HG03196 (cell line): ENCODE measurements around the gene WNT9A.
"Not testable (repeated sequence)": the region's sequence is repeated elsewhere in the genome, so short reads cannot be mapped to it uniquely, and the experiment has no call there.

Experiments
- ATAC-seq: cut with Tn5 transposase; IDR thresholded peaks from one replicate; pipeline ENCODE4 v1.9.1; 2021; ENCODE audit not compliant: unreplicated experiment

WNT9A gene, protein sequence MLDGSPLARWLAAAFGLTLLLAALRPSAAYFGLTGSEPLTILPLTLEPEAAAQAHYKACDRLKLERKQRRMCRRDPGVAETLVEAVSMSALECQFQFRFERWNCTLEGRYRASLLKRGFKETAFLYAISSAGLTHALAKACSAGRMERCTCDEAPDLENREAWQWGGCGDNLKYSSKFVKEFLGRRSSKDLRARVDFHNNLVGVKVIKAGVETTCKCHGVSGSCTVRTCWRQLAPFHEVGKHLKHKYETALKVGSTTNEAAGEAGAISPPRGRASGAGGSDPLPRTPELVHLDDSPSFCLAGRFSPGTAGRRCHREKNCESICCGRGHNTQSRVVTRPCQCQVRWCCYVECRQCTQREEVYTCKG

DNA sequence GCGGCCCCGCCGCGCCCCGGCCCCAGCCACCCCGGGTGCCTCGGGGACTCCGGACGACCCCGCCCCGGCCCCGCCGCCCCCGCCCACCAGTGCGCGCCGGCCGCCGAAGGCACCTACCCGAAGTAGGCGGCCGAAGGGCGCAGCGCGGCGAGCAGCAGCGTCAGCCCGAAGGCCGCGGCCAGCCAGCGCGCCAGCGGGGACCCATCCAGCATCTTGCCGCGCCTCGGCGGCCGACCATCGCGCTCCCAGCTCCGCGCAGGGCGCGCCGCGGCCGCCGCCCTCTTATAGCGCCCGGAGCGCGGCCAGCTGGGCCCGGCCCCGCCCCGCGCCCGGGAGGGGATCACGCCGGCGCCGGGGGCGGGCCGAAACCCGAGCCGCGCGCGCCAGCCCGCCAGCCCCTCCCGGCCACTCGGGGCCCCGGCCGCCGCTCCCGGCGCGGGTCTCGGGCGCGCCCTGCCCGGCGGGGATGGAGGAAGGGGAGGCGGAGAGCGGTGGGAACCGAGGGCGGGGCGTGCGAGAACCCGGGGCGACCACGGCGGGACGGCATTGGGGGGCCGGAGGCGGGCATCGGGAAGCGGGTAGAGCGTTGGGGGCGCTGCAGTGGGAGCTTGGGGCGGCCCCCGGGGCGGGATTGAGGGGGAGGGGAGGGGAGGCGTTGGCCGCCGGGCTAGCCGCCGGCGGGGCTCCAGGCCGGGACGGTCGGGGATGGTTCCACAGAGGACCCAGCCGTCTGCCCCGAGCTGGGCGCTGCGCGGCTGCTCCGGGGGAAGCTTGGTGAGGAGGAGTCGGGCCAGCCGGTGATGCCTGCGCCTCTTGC is at the start of gene WNT9A:
TSS of gene WNT9A (minus strand) at position 257 of the 817 bp plus-strand sequence. CDS start at position 212, 45 bp downstream.
- no peak for ATAC-seq

DNA sequence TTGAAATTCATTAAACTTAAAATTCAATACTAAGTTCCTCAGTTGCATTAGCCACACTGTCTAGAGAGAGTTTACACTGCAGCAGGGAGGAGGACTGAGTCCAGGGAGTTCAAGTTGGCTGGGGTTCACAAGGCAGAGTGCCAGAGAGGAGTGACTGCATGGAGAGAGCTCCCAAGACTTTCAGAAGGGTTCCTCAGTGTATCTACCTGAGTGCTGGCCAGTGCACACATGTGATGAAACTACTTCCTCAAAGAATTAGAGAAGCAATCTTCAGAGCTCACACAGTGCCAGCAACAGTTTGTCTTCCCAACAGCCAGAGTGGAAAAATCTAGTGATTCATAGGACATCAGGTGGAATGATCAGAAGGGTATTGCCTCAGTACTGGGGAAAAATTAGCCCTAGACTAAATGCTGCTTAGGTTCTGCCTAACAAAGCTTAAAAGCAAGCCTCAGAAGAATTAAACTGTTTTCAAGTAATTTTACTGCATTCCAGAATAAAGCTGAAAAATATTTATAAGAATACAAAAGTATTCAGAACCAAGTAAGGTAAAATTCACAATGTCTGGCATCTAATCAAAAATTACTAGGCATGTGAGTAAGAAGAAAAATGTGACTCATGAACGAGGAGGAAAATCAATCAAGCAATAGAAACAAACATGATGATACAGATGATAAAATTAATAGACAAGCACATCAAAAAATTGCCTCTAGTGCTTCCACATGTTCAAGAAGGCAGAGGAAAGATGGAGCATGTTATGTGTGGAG is 48.6 kb upstream of the WNT9A start:
- no peak for ATAC-seq

DNA sequence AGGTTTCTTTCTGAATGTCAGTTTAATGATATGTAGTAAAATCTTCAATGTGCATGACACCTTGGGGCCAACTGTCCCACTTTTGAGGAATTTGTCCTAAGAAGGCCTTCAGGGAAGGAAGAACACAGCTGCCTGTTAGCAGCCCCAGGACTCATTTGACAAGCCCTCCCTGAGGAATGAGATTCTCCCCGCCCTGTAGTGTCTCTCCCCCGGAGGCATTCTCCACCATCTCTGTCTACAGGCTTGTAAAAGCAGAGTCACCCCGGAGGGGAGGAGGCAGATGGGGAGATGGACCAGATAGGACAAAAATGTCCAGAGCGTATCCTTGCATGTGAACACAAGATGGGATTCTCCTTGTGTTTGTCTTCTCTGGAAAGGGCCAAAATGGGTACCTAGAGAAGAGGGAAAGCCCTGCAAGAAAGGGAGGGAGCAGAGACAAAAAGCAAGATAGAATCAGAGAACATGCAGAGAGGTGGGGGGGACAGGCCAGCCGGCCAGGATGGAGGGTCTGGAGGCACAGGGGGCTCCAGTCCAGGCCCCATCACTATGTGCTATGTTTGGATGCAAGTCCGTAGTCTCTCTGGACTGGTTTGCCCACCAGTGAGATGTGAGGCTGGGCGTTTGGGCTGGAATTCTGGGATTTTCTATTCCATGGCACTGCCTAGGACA is 47.0 kb upstream of the WNT9A start:
- no peak for ATAC-seq

DNA sequence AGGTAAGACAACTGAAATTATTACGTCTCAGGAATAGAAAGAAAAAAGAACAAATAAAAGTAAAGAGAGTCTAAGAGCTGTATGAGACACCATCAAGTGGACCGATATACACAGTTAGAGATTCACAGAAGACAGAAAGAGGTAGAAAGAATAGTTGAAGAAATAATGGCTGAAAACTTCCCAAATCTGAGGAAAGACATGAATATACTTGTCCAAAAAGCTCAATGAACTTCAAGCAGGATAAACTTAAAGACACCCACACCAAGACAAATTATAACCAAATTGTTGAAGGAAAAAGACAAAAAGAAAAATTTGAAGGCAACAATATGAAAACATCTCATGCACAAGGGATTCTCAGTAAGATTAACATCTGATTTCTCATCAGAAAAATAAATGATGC is 39.4 kb upstream of the WNT9A start:
- ATAC-seq = no peak

DNA sequence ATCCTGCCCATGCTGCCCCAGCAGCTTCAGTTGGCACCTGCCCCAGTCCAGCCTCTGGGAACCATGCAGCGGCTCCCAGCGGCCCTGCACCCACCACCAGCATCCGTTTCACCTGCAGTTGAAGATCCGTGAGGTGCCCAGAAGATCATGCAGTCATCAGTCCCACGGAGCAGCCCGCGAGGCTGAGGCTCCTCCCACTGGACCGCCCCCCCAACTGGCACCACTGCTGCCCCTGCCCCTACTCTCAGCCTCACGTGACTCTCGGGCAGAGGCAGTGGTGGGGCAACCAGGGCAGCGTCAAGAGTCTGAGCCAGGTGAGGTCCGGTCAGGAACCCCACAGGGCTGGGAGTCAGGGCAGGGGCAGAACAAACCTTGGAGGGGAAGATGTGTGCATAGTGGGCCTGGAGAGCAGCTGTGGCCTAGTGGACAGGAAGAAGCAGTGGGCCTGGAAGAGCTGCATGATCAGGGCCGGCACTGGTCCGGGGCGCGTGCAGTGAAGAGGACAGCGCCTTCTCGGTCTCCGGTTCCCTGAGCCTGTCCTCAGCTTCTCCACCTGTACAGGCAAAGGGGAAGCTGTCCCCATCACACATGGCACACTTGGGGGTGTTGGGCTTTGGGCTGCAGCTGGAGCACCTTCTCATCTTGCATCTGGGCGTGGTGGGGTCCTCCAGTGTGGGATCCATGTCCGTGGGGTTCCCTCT is 28.0 kb upstream of the WNT9A start:
- not testable (repeated sequence) for ATAC-seq

DNA sequence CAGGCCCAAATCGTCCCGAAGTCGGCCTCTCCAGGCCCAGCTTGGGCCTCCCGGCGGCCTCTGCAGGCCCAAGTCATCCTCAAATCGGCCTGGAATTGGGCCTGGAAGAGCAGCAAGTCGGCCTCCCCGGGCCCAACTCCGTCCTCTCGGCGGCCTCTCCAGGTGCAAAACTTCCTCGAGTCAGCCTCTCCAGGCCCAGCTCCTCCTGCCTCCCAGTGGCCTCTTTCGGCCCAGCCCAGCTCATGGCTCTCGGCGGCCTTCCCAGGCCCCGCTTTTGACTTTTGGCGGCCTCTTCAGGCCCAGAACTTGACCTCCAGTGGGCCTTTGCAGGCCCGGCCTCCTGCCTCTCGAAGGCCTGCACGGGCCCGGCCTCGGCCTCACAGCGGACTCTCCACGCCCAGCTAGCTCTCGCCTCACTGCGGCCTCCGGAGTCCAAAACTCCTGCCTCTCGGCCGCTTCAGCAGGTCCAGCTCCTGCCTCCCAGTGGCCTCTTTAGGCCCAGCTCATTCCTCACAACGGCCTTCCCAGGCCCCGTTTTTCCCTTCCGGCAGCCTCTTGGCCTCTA is 26.1 kb upstream of the WNT9A start:
- not testable (repeated sequence) for ATAC-seq

DNA sequence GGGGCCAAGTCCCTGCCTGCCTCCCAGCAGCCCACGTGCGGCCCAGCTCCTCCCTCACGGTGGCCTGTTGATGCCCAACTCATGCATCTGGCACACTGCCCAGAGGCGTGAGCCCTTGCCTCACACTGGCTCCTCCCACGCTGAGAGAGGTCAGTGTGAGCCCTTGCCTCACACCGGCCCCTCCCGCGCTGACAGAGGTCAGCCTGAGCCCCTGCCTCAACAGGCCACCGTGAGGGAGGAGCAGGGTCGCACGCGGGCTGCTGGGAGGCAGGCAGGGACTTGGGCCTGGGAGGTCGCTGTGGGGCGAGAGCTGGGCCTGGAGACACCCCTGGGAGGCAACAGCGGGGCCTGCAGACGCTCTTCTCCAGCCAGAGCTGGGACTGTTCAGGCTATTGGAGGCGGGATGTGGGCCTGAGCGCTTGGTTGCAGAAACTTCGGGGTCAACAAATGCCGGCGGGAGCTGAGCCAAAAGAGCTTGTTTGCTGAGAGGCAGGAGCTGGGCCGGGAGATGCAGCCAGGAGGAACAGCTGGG is 25.2 kb upstream of the WNT9A start:
- ATAC-seq = not testable (repeated sequence)

DNA sequence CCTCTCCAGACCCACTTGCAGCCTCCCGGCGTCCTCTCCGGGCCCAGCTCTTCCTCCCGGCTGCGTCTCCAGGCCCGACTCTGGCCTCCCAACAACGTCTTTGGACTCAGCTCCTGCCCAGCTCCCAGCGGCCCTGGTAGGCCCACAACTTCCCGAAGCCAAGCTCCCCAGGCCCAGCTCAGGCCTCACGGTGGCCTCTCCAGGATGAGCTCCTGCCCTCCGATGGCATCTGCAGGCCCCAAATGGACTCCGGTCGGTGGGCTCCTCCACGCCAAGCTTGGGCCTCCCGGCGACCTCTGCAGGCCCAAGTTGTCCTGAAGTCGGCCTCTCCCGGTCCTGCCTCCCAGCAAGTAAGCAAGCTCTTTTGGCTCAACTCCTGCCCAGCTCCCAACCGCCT is 24.5 kb upstream of the WNT9A start:
- not testable (repeated sequence) for ATAC-seq

DNA sequence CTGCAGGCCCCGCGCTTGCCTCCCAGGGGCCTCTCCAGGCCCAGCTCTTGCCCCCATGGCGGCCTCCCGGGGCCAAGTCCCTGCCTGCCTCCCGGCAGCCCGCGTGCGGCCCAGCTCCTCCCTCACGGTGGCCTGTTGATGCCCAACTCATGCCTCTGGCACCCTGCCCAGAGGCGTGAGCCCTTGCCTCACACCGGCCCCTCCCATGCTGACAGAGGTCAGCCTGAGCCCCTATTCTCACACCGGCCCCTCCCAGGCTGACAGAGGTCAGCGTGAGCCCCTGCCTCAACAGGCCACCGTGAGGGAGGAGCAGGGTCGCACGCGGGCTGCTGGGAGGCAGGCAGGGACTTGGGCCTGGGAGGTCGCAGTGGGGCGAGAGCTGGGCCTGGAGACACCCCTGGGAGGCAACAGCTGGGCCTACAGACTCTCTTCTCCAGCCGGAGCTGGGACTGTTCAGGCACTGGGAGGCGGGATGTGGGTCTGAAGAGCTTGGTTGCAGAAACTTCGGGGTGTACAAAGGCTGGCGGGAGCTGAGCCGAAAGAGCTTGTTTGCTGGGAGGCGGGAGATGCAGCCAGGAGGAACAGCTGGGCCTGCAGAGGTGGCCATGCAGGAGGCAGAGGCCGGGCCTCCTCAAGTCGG is 24.0 kb upstream of the WNT9A start:
- not testable (repeated sequence) for ATAC-seq

DNA sequence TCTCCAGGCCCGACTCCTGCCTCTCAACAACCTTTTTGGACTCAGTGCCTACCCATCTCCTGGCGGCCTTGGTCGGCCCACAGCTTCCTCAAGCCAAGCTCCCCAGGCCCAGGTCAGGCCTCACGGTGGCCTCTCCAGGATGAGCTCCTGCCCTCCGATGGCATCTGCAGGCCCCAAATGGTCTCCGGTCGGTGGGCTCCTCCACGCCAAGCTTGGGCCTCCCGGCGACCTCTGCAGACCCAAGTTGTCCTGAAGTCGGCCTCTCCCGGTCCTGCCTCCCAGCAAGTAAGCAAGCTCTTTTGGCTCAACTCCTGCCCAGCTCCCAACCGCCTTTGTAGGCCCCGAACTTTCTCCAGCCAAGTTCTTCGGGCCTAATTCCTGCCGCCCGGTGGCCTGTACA is 23.5 kb upstream of the WNT9A start:
- not testable (repeated sequence) for ATAC-seq

DNA sequence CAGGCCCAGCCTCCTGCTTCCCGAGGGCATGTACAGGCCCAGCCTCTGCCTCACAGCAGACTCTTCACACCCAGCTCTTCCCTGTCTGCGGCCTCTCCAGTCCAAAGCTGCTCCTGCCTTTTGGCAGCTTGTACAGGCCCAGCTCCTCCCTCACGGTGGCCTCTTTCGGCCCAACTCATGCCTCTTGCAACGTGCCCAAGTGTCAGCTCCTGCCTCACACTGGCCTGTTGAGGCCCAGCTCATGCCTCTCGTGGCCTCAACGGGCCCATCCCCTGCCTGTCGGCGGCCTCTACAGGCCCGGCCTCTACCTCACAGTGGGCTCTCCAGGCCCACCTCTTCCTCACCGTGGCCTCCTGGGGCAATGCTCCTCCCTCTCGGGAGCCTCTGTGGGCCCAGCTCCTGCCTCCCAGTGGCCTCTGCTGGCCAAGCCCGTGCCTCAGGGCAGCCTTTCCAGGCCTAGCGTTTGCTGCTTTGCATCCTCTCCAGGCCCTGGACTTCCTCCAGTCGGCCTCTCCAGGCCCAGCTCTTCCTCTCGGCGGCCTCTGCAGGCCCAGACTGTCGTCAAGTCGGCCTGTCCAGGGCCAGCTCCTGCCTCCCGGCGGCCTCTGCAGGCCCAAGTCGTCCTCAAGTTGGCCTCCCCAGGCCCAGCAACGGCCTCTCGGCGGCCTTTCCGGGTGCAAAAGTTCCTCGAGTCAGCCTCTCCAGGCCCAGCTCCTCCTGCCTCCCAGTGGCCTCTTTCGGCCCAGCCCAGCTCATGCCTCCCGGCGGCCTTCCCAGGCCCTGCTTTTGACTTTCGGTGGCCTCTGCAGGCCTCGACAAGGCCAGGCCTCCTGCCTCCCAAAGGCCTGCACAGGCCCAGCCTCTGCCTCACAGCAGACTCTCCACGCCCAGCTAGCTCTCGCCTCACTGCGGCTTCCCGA is 22.6 kb upstream of the WNT9A start:
- not testable (repeated sequence) for ATAC-seq

DNA sequence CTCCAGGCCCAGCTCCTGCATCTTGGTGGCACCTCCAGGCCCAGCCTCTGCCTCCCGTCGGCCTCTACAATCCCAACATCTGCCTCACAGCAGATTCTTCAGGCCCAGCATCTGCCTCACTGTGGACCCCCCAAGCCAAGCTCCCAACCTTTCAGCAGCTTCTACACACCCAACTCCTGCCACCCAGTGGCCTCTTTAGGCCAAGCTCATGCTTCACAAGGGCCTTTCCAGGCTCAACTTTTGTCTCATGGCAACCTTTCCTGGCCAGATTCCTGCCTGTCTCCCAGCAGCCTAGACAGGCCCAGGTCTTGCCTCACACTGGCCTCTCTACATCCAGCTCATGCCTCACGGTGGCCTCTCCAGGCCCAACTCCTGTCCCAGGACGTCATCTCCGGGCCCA is 20.1 kb upstream of the WNT9A start:
- ATAC-seq = not testable (repeated sequence)

DNA sequence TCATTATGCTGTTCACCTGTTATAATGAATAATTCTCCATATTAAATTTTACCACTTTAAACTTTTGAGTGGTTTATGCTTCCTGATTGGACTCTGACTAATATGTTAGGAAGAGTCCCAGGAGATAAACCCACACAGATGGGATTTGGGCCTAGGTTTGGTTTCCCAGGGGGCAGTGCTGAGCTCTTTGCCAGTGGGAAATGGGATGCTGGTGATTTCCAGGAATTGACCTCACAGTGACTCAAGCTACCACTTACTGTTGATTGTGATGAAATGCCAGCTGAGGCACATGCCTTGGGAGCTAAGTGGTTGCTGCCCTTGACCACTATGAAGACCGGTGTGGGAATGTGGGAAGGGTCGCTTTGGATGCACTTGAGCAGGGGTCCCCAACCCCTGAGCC is 19.0 kb upstream of the WNT9A start:
- not testable (repeated sequence) for ATAC-seq

DNA sequence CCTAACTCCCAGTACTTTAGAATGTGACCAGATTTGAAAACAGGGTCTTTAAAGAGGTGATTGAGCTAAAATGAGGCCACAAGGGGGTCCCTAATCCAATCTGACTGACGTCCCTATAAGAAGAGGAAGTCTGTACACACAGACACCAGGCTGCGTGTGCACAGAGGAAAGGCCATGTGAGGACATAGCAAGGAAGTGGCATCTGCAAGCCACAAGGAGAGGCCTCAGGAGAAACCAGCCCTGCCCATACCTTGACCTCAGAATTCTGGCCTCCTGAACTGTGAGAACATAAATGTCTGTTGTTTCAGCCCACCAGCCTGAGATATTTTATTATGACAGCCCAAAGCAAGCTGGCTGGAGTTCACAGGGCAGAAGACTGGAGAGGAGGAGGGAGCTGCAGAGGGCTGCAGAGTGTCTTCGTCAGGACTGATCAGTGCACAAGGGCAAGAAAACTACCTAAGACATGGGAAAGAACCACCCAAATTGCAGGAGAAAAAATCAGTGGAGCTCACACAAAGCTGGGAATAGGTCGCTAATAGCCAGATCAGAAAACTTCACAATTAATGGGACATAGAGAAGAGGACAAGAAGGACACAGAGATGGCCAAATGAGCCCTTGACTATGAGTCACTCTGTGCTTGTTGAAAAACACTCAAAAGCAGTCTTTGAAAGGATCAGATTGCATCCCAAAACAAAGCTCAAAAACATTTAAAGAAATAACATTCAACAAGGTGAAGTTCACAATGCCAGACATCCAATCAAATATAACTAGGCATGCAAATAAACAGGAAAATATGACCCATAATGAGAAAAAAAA is 14.1 kb upstream of the WNT9A start:
- ATAC-seq = no peak

DNA sequence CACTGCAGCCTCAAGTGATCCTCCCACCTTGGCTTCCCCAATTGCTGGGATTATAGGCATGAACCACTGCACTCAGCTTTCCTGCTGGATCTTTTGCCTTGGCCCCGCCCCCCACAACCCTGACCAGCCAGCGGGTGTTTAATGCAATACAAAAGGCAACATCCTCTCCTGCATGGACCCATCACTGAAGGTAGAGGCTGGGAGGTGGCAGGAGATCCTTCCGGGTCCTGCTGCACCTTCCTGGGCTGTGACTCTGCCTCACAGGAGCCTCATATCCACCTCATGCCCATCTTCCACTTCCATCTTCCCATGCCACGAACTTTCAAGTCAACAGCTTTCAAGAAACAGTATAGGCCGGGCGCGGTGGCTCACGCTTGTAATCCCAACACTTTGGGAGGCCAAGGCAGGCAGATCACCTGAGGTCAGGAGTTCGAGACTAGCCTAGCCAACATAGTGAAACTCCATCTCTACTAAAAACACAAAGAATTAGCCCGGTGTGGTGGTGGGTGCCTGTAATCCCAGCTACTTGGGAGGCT is 11.7 kb upstream of the WNT9A start:
- ATAC-seq = no peak

DNA sequence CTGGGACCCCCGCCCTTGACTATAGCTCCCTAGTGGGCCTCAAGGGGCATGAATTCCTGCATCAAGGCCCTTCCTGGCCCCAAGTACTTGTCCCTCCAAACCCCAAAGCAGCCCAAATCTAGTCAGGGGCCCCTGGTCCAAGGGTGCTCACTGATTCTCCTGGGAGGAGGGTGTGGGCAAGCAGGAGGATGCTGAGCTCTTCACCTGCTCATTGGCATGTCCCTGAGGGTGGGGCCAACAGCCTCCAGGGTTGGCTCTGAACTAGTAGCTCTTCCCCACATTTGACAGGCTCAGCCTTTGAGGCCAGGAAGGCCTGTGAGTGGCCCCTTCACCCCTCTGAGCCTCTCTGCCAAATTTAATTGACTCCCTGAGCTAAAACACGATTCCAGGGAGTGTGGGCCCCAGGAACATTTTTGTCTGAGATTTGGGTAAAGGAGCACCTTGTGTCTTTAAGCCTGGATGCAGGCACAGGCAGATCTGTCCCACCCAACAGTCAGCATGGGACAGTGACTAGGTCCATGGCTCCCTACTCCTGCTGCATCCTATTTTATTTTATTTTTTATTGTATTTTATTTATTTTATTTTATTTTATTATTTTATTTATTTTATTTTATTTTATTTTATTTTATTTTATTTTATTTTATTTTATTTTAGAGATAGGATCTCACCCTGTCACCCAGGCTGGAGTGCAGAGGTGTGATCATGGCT is 11.0 kb upstream of the WNT9A start:
- no peak for ATAC-seq
